NCI-H187 (cell line): ENCODE data around the gene TM7SF2.
"Not testable (repeated sequence)": the region's sequence is repeated elsewhere in the genome, so short reads cannot be mapped to it uniquely, and the experiment has no call there.

Source experiments
- DNase-seq, 2 experiments: peaks; one replicate each; lab custom pipeline; 2025; lab: John Stamatoyannopoulos, UW

Gene TM7SF2

GRCh38 chr11:65130631-65131416, 19.2 kb downstream of the TM7SF2 start:
- DNase-seq, result no peak

- no peak for DNase-seq
These were observed 19.7 kb downstream of the TM7SF2 start for GRCh38 chr11:65131417-65131776.

GRCh38 chr11:65131895-65132237, 20.2 kb downstream of the TM7SF2 start:
- DNase-seq, result no peak

- no peak for DNase-seq
These were observed 20.7 kb downstream of the TM7SF2 start for GRCh38 chr11:65132238-65132987.

- no peak for DNase-seq
These were observed 21.5 kb downstream of the TM7SF2 start for GRCh38 chr11:65132988-65133700.

- no peak for DNase-seq
These were observed 22.1 kb downstream of the TM7SF2 start for GRCh38 chr11:65133724-65134123.

- peak; percentile 70 to 85 for DNase-seq
These were observed 22.7 kb downstream of the TM7SF2 start, which contains the start of gene SYVN1 for GRCh38 chr11:65134240-65134951. SYVN1 (minus strand) TSS chr11:65134519; CDS start chr11:65133601, 918 bp downstream.

GRCh38 chr11:65134952-65135632, 23.4 kb downstream of the TM7SF2 start:
- DNase-seq, result peak; percentile 92

- DNase-seq, result no peak
These were observed 24.0 kb downstream of the TM7SF2 start for GRCh38 chr11:65135633-65136145.

GRCh38 chr11:65136515-65137096, 24.9 kb downstream of the TM7SF2 start:
- no peak for DNase-seq

- DNase-seq, result no peak
These were observed 30.3 kb downstream of the TM7SF2 start for GRCh38 chr11:65141896-65142494.

GRCh38 chr11:65147352-65148075, 35.8 kb downstream of the TM7SF2 start:
- DNase-seq, result no peak

GRCh38 chr11:65148657-65149056, 37.0 kb downstream of the TM7SF2 start:
- no peak for DNase-seq

- not testable (repeated sequence) for DNase-seq
These were observed 38.4 kb downstream of the TM7SF2 start for GRCh38 chr11:65150131-65150508.

GRCh38 chr11:65150509-65151299, 39.0 kb downstream of the TM7SF2 start:
- no peak for DNase-seq

GRCh38 chr11:65151331-65151899, 39.7 kb downstream of the TM7SF2 start:
- no peak for DNase-seq

GRCh38 chr11:65152122-65152521, 40.5 kb downstream of the TM7SF2 start:
- no peak for DNase-seq

GRCh38 chr11:65156256-65156655, 44.6 kb downstream of the TM7SF2 start:
- DNase-seq, result no peak

GRCh38 chr11:65156926-65157325, 45.3 kb downstream of the TM7SF2 start:
- DNase-seq, result no peak
